ENCODE data around the gene PIP5K1A. TPM values are rescaled to one million over a fixed set of nuclear protein-coding genes. Genes with fewer than 3 reads are reported as not detected.

The PIP5K1A gene
- 37.8 and 48.8 TPM in 2 replicates for total RNA-seq

GRCh38 chr1:151198254-151199127 lies at the start of gene PIP5K1A:
Gene PIP5K1A (plus strand): TSS chr1:151198552. CDS start chr1:151198997, 445 bp downstream.

DNA sequence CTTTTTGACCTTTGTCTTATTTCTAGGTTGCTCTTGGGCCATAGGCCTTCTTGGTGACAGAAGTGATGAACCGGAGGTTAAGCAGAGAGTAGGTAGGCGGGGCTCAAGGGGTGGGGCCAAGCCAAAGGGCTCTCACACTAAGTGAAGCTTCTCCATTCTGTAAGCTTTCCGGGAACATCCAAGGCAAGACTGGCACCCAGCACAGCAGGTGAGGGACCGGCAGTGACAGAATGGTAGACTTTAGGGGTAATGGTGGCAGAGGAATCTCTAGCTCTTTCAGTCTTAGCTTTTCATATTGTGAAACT lies 41.9 kb upstream of the PIP5K1A start, which contains the start of gene TNFAIP8L2:
TNFAIP8L2 (plus strand) TSS at position 135 of the 305 bp plus-strand sequence. CDS start 2,049 bp downstream, outside the sequence.

DNA sequence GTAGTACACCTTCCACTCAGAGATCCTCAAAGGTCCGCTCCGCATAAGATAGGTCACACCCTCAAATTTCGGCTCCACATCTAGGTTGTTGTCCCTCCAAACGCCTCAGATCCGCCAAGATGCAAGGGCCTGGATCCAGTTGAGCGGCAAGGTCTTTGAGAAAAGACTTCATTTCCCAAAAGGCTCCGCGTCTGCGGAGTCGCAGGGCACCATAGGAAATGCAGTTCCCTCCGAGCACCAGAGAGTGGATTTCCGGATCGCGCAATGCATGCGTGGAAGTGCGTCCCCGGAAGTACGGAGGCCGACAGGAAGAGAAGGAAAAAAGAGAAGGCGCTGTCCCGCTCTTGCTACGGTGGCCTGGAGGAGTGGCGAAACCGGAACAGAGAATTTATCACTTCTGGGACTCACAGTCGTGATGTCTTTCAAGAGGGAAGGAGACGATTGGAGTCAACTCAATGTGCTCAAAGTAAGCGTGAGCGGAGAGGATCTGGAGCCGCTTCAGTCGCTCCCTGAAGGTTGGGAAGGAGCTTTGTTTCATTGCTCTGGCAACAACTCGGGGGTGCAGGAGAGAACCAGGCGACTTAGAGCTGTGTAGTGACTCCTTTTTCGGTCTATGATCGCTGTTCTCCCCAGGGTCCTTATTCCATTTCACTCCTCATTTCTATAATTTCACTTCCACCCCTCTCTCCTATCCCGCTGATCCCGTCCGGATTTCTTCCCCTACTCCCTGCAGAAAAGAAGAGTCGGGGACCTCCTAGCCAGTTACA lies 32.4 kb upstream of the PIP5K1A start, which contains the start of the genes LYSMD1 and SCNM1:
LYSMD1 (minus strand) TSS at position 165 of the 767 bp plus-strand sequence. CDS start 644 bp downstream, outside the sequence.
SCNM1 (plus strand) TSS at position 407 of the 767 bp plus-strand sequence; CDS start at position 416, 9 bp downstream.

GRCh38 chr1:151175863-151176262 lies 22.5 kb upstream of the PIP5K1A start, which contains the start of gene TMOD4:
Gene TMOD4 (minus strand): TSS chr1:151175981. CDS start chr1:151174875, 1,106 bp downstream.

GRCh38 chr1:151189637-151190445 lies 8.5 kb upstream of the PIP5K1A start, which contains the start of gene VPS72:
Gene VPS72 (minus strand): TSS chr1:151190197. CDS start chr1:151190121, 76 bp downstream.

DNA sequence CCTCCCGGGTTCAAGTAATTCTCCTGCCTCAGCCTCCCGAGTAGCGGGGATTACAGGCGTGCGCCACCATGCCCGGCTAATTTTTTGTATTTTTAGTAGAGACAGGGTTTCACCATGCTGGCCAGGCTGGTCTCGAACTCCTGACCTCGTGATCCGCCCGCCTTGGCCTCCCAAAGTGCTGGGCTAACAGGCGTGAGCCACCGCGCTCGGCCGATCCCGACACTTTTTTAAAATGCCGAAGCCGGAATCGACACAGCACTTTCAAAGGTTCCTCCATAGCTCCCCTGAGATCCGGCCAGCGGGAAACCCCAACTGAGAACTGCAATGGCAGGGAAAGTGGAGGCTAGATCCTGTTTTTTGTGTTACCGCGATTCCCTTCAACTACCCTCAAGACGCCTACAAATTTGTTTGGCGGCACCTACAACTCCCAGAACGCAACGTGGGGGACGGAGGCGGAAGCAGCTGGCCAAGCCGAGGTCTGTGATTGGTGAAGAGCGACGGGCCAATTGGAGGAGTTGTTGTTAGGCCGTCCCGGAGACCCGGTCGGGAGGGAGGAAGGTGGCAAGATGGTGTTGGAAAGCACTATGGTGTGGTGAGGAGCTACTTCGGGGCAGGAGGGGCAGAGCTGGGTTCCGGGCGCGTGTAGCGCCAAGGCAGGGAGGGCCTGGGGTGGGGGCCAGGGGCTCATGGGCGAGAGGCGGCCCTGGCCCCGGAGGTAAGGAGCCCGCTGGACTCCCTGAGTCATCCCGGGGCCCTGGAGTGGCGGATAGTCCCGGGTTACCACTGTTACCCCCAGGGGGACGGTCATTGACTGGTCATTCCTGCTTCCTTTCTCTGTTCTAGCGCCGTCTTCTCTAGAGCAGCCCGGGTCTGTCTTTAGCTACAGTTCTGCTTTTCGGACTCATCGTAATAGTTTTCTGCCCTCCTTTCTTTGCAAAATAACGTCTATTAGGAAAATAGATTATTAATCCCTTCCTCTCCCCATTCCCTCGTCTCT lies 56.2 kb downstream of the PIP5K1A start, which contains the start of gene PSMD4:
PSMD4 (plus strand) TSS at position 518 of the 997 bp plus-strand sequence; CDS start at position 567, 49 bp downstream.

DNA sequence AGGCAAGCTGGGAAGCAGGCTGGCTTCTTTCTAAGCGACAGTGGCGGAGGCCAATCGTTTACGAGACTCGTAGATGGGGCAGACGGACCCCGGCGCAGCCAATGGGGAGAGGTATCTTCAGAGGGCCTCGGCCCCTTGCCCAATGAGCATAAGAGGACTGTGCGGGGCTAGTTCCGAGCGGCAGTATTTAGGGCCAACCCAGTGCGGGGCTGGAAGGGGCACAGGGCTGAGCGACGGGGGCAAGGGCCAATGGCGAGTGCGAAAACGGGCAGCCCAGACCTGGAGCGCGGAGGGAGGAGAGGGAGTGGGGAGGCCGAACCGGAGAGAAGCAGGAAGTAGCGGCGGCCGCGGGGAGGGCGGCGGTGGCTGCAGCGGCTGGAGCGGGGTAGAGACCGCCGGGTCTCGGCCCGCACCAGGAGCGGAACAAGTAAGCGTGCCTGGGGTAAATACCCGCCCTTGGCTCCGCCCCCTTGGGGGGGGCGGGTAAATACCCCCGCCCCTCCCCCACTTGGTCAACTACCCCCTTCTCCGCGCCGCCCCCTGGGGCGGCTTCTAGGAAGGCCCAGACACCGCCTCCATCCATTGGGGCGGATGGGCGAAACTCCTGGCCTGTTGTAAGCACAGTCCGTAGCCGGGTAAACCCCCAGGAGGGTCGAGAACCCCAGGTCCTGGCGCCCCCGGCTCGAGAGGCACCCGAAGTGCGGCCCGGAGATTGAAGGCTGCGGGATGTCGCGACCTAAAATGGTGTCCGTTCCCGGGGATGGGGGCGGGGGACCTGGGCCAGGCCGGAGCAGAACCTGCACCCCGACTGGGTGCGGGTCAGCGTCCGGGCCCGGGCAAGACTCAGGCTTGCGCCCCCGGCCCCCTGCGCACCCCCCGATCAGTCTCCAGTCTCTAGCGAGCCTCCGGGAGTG lies 83.9 kb downstream of the PIP5K1A start, which contains the start of gene ZNF687:
ZNF687 (plus strand) TSS at position 331 of the 914 bp plus-strand sequence. CDS start 3,993 bp downstream, outside the sequence.

Other genes starting within 250 kb of the PIP5K1A start
- 65.1 and 87.3 TPM in 2 replicates for gene CERS2, start 223.7 kb upstream of the PIP5K1A start, total RNA-seq
- not detected in 2 replicates for gene ANXA9, start 216.3 kb upstream of the PIP5K1A start, total RNA-seq
- 5.7 and 10.5 TPM in 2 replicates for gene MINDY1, start 191.7 kb upstream of the PIP5K1A start, total RNA-seq
- gene PRUNE1, start 190.1 kb upstream of the PIP5K1A start, total RNA-seq: 3.1 and 5.5 TPM in 2 replicates
- under 0.01 and 0.09 TPM in 2 replicates for gene BNIPL, start 162.0 kb upstream of the PIP5K1A start, total RNA-seq
- gene C1orf56, start 150.8 kb upstream of the PIP5K1A start, total RNA-seq: 0.81 and 1.3 TPM in 2 replicates
- 56.3 and 58.8 TPM in 2 replicates for gene CDC42SE1, start 138.9 kb upstream of the PIP5K1A start, total RNA-seq
- 1.8 and 4.8 TPM in 2 replicates for gene MLLT11, start 138.2 kb upstream of the PIP5K1A start, total RNA-seq
- 6.6 and 8.6 TPM in 2 replicates for gene GABPB2, start 127.8 kb upstream of the PIP5K1A start, total RNA-seq
- gene SEMA6C, start 51.9 kb upstream of the PIP5K1A start, total RNA-seq: 8.9 and 11.3 TPM in 2 replicates
- not detected in 2 replicates for gene TNFAIP8L2, start 41.9 kb upstream of the PIP5K1A start, total RNA-seq
- gene LYSMD1, start 32.6 kb upstream of the PIP5K1A start, total RNA-seq: 2.9 and 4.8 TPM in 2 replicates
- gene SCNM1, start 32.4 kb upstream of the PIP5K1A start, total RNA-seq: 20.8 and 21.0 TPM in 2 replicates
- 0.28 and 0.36 TPM in 2 replicates for gene TMOD4, start 22.6 kb upstream of the PIP5K1A start, total RNA-seq
- 56.9 and 58.1 TPM in 2 replicates for gene VPS72, start 8.4 kb upstream of the PIP5K1A start, total RNA-seq
- 296 and 298 TPM in 2 replicates for gene PSMD4, start 56.2 kb downstream of the PIP5K1A start, total RNA-seq
- gene ZNF687, start 83.7 kb downstream of the PIP5K1A start, total RNA-seq: 6.8 and 8.2 TPM in 2 replicates
- gene PI4KB, start 128.9 kb downstream of the PIP5K1A start, total RNA-seq: 36.1 and 37.5 TPM in 2 replicates
- gene RFX5, start 148.7 kb downstream of the PIP5K1A start, total RNA-seq: 38.9 and 44.3 TPM in 2 replicates
- 5.5 and 12.2 TPM in 2 replicates for gene SELENBP1, start 174.2 kb downstream of the PIP5K1A start, total RNA-seq
- 348 and 427 TPM in 2 replicates for gene PSMB4, start 201.0 kb downstream of the PIP5K1A start, total RNA-seq